Mesothelial cell of epicardium (in vitro differentiated cells): ENCODE data around the gene SH2D3C. TPM values are rescaled to one million over a fixed set of nuclear protein-coding genes. Genes with fewer than 3 reads are reported as not detected.

ENCODE experiments used
- DNase-seq, 2 experiments: peaks; one replicate each; pipeline ENCODE4 v3.0.0; 2021; ENCODE audit warnings: low spot score in 2 of 2; ENCODE audit not compliant: unreplicated experiment in 2 of 2
- H3K27ac Mint-ChIP-seq: 2 replicates; pipeline ENCODE4 v1.8.0; 2021; ENCODE audit warnings: mixed read lengths
- H3K27me3 Mint-ChIP-seq: 2 replicates; pipeline ENCODE4 v1.8.0; 2021; ENCODE audit warnings: low read depth, mixed read lengths
- H3K36me3 Mint-ChIP-seq: 2 replicates; pipeline ENCODE4 v1.8.0; 2021; ENCODE audit warnings: mixed read lengths
- H3K4me1 Mint-ChIP-seq: 2 replicates; pipeline ENCODE4 v1.8.0; 2021; ENCODE audit warnings: mixed read lengths
- H3K4me3 Mint-ChIP-seq: 2 replicates; pipeline ENCODE4 v1.8.0; 2021; ENCODE audit warnings: mild to moderate bottlenecking, moderate library complexity, mixed read lengths
- H3K9me3 Mint-ChIP-seq: 2 replicates; pipeline ENCODE4 v1.8.0; 2021; ENCODE audit warnings: mixed read lengths
- CTCF ChIP-seq: fragments of 200-600 bp; sonication (generic); IDR thresholded peaks from one replicate; pipeline ENCODE4 v1.5.0; 2021; ENCODE audit warnings: antibody characterized with exemption; ENCODE audit not compliant: unreplicated experiment
- total RNA-seq: library from RNA; stranded (reverse); gene quantifications from 3 replicates; pipeline ENCODE4 v1.2.1, GENCODE V29; 2021

SH2D3C gene
- total RNA-seq, 1 donor from 2014 or later: 3.4 TPM

DNA sequence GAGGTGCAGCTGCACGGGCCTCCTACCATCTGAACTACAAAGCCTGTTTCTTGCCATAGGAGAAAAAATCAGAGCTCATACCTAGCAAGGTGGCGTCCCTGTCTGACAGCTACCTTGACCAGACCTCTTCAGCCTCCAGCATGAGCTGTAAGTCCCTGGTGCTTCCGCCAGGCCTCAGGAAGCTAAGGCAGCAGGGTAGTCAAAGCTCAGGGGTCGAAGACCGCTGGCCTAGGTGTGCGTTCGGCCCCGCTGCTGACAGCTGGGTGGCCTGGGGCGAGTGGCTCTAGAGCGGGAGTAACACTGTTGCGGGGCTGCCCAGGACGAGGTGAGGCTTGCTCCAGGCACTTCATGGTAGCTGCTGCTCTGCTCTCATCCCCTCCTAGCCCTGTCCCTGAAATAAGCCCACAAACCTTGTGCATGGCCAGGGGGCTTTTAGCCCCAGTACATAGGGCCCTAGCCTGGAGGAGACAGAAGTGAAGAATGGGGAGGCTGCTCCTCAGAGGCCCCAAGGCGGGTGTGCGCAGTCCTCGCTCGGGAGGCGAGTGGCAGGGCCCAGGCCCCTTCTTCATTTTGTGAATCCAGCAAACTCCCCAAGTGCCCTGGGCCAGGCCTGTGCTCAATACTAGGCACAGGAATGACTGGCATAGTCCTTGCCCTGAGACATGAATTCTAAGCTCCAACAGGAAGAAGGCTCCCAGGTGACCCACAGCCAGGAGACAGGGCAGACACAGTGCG lies 48.8 kb downstream of the SH2D3C start:
- H3K9me3 Mint-ChIP-seq: no peaks in the 10 kb centered on the region
- H3K4me3 Mint-ChIP-seq: no peak overlapping the region
- H3K27ac Mint-ChIP-seq: no peak overlapping the region

DNA sequence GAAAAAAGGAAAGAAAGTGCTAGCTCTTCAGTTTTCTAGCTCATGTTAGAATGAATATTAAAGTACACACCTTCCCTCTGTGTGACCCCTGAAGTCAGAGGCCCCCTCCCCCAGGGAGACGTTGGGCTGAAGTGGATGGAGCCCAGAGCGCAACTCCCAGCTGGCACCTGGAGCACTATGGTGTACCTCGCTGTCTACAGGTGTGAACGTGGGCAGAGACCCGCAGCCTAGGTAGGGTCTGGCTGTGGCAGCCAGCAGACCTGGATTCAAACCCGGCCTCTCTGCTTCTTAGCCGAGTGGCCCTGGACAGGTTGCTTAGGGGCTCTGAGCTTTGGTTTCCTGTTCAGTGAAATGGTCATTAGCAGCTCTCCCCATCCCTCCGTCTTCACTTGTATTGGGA lies 49.7 kb downstream of the SH2D3C start:
- Mint-ChIP-seq H3K27ac (no peak overlapping the region), H3K27me3 (no peaks in the 10 kb centered on the region), H3K36me3 (no peaks in the 10 kb centered on the region), H3K4me3 (no peak overlapping the region), H3K9me3 (no peaks in the 10 kb centered on the region), H3K4me1 (peaks cover 3% of the 10 kb centered on the region)
- no peak for DNase-seq
- TF ChIP-seq CTCF: no peak

More for the DNA sequence above, 48.8 kb downstream of the SH2D3C start:
- TF ChIP-seq CTCF: no peak
- Mint-ChIP-seq H3K27me3 (no peaks in the 10 kb centered on the region), H3K4me1 (peaks cover 10% of the 10 kb centered on the region), H3K36me3 (no peaks in the 10 kb centered on the region)
- no peak for DNase-seq

GRCh38 chr9:127726871-127727270 lies 51.6 kb downstream of the SH2D3C start:
- Mint-ChIP-seq H3K36me3 (no peaks in the 10 kb centered on the region), H3K27ac (no peak overlapping the region), H3K4me1 (no peaks in the 10 kb centered on the region), H3K9me3 (no peaks in the 10 kb centered on the region), H3K27me3 (no peaks in the 10 kb centered on the region), H3K4me3 (no peak overlapping the region)
- TF ChIP-seq CTCF: no peak
- DNase-seq: no peak

DNA sequence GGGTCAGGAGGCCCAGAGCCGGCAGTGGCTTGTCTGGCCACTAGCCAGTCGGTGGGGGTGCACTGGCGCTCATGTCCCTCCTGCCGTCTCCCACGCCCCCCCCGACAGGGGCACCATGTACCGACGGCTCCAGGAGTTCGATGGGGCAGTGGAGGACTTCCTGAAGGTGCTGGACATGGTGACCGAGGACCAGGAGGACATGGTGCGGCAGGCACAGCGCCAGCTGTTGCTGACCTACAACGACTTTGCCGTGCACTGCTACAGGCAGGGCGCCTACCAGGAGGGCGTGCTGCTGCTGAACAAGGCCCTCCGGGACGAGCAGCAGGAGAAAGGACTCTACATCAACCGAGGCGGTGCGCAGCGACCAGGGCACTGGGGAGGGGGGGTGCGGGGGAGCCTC lies 54.5 kb downstream of the SH2D3C start:
- Mint-ChIP-seq H3K27ac (no peak overlapping the region), H3K4me3 (no peak overlapping the region), H3K36me3 (no peaks in the 10 kb centered on the region), H3K9me3 (no peaks in the 10 kb centered on the region), H3K4me1 (no peaks in the 10 kb centered on the region), H3K27me3 (peaks cover 3% of the 10 kb centered on the region)
- no peak for DNase-seq
- no peak for TF ChIP-seq CTCF

GRCh38 chr9:127723444-127723843 lies 55.0 kb downstream of the SH2D3C start:
- Mint-ChIP-seq H3K4me1 (no peaks in the 10 kb centered on the region), H3K4me3 (no peak overlapping the region), H3K27me3 (peaks cover 3% of the 10 kb centered on the region), H3K9me3 (no peaks in the 10 kb centered on the region), H3K36me3 (no peaks in the 10 kb centered on the region), H3K27ac (no peak overlapping the region)
- no peak for DNase-seq
- TF ChIP-seq CTCF: no peak
